GM19023 (cell line): ENCODE measurements around the gene LRRC4C.

Experiments
- ATAC-seq: cut with Tn5 transposase; IDR thresholded peaks from one replicate; pipeline ENCODE4 v1.9.1; 2021; ENCODE audit warnings: mild to moderate bottlenecking, moderate library complexity; ENCODE audit not compliant: unreplicated experiment

LRRC4C gene

GRCh38 chr11:41459465-41460401, at the start of gene LRRC4C:
TSS of gene LRRC4C (minus strand) at chr11:41459652.
- no peak for ATAC-seq

GRCh38 chr11:41508121-41508520, 48.7 kb upstream of the LRRC4C start:
- ATAC-seq, result no peak

GRCh38 chr11:41499429-41499828, 40.0 kb upstream of the LRRC4C start:
- no peak for ATAC-seq

DNA sequence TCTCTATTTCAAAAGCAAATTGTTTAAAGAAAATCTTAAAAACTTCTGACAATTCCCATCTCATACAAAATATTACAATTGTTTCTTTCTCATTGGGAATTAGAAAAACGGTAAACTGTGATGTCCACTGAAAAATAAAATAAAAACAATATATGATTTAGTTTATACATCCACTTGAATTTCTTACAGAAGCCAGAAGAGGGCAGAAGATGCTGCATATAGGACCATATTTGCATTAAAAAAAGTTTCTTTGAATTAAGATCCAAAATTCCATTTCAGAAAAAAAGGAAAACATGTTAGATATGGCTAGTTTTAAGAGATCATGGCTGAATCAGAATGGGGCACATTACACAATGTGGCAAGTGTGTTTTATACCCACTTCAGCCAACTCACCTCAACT, 39.3 kb upstream of the LRRC4C start:
- no peak for ATAC-seq

DNA sequence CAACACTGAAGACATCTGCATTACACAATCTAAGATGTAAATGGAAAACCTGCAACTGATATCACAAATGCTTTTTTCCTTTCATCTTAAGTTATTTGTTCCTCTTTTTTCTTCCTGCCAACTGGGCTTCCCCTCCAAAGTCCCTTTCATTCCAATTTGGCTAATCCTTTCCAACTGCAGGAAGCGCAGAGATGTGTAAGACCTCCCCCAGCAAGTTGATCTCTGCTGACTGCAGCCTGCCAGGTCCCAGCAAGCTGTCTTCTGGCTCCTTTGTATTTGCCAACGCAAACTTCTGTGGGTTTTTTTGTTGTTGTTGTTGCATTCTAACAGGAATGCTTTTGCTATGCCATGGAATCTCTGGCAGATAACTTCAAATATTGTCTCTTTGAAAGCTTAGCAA, 38.5 kb upstream of the LRRC4C start:
- no peak for ATAC-seq

DNA sequence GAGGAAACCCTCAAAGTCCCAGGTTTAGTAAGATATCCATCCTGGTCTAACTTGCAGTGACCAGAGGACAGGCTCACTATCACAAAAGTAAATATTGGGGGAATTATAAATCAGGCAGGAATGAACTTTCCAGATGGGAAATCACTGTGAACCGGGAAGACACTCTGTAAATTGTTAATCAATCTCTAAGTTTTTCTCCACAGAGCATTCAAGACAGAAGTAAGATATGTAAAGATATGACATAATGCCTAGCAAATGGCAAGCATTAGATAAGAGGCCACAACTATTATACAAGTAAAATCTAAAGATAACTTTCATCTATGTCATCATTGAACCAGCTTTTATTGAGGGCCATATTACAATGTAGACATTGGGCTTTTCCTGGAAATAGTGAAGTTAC, 35.3 kb upstream of the LRRC4C start:
- no peak for ATAC-seq

GRCh38 chr11:41486424-41486823, 27.0 kb upstream of the LRRC4C start:
- ATAC-seq, result no peak

GRCh38 chr11:41483956-41484355, 24.5 kb upstream of the LRRC4C start:
- ATAC-seq, result no peak

- ATAC-seq, result no peak
Observed at GRCh38 chr11:41479179-41479578, 19.7 kb upstream of the LRRC4C start.

DNA sequence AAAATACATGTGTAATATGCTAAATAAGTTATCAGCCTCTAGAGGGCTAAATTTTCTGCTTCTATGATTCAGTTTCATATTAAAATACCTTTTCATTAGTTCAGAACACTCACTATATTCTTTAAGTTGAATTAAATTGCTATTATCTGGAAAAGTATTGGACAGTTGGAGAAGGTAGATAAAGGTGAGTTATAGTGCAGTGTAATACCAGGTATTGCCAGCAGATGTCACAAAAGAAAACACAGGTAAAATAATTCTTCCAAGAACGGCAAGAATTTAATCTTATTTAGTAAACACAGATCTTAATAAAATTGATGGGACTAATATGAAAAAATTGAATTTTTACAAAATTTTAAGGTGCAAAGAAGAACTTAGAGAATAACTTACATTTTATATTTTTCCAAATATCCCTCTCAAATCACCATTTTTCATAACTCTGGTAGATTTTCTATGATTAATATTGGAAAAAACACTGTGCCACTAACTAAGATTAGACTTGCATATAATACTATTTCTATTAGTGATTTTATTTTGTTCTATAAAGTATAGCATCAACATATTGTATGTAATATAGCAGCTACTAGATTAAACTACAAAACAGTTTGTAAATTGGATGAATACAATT, 1.7 kb upstream of the LRRC4C start:
- ATAC-seq, result no peak

- no peak for ATAC-seq
Observed at GRCh38 chr11:41458641-41459040, 811 bp downstream of the LRRC4C start.

GRCh38 chr11:41458154-41458553, 1.3 kb downstream of the LRRC4C start:
- ATAC-seq, result no peak

- ATAC-seq, result no peak
Observed at GRCh38 chr11:41457216-41458014, 2.0 kb downstream of the LRRC4C start.

GRCh38 chr11:41456269-41456668, 3.2 kb downstream of the LRRC4C start:
- no peak for ATAC-seq

- ATAC-seq, result no peak
Observed at GRCh38 chr11:41451011-41451410, 8.4 kb downstream of the LRRC4C start.

- no peak for ATAC-seq
Observed at GRCh38 chr11:41449483-41450050, 9.9 kb downstream of the LRRC4C start.

DNA sequence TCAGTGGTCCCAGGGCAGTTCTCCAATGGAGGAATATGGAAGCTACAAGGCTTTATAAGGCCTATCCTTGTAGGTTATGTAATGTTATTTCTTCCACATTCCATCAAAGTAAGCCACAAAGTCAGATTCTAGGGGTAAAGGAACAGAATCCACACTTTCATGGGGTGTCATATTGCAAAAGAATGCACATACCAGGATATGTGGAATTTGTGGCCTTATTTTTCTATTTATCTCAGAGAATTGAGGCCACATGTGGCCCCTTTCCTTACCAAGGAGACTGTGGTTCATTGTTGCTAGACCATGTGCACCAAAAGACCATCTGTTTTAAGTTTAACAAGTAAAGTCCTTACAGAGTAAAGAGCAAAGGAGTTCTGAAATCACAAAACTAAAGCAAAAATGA, 12.9 kb downstream of the LRRC4C start:
- ATAC-seq, result no peak

DNA sequence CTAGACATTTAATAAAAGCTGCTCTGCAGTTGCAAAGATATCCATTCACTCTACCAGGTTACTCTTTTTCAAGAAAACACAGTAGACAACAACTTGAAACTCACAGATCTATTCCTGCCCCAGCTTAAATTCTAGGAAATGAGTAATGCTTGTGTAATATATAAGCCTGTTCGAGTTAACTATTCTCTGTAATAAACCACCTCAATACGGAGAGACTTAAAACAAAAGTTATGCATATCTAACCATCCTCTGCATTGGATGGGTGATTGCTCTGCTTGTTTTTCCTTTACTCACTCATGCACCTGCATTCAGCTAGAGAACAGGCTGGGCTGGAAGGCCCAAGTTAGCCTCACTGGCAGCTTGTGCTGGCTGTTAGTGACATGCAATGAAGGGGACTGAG, 13.3 kb downstream of the LRRC4C start:
- ATAC-seq, result no peak

GRCh38 chr11:41437006-41437490, 22.4 kb downstream of the LRRC4C start:
- ATAC-seq, result no peak

DNA sequence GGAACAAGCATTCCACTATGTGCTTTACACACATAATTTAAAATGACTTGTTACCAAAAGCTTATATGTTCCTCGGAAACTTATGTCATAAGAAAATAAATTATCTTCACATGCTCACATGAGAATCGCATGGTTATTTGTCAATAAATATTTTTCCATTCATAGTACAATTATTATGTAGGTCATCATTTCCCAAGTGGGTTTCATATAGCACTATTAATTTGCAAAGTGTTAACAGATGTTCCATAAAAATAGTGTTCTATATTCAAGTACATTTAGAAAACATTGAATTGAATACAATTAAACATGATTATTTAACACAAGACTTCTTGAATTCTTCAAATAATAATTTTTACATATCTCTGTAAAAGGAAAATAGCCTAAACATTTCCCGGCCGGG, 23.9 kb downstream of the LRRC4C start:
- no peak for ATAC-seq

GRCh38 chr11:41431784-41432183, 27.7 kb downstream of the LRRC4C start:
- ATAC-seq, result no peak
